Fibroblast of peridontal ligament (primary cell): ENCODE measurements around the gene CD151.

Experiments
- DNase-seq: peaks from one replicate; pipeline ENCODE4 v3.0.0-alpha.2; 2010; ENCODE audit errors: extremely low read depth

The CD151 gene

DNA sequence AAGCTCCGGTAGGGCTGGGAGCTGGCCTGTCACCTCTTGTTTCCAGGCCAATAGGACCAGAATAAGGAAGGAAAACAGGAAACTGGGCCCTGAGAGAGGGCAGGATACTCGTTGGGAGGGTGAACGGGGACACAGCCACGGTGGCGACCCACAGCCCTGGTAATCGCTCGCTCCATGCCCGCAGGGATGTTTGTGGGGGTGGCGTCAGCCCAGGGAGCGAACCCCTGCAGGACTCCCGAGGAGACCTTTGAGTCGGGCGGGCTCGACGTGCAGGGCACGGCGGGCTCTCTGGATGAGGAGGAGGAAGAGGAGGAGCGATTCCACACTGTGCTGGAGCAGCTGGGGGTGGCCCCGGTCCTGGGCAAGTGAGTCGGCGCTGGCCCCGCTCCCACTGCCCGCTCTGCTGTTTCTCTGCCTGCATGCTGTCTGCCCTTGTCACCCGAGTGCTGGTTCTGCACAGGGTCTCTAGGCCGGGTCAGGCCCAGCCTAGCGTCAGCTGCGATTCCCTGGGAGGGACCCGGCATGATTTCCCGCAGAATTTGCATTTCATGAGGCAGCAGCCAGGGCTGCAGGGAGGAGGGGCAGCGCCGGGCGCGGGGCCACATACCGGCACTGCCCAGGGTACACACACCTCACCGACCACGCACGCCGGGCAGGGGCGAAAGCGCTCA lies 3.4 kb upstream of the CD151 start:
- DNase-seq = no peak

DNA sequence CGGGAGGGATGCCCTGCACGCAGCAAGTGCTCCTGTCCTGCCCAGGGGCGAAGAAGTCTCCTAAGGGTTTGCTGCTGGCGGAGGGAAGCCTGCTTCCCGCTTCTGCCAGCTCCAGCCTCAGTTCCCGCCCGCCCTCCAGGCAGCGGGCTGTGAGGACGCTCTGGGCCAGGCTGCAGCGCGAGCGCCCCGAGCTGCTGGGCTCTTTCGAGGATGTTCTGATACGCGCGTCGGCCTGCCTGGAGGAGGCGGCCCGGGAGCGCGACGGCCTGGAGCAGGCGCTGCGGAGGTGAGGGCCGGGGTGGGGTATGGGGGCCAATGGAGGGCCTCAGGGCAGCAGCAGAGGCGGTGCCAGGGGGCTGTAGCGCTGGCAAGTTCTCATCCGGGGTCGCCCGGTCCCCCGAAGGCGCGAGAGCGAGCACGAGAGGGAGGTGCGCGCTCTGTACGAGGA lies 2.9 kb upstream of the CD151 start:
- no peak for DNase-seq

DNA sequence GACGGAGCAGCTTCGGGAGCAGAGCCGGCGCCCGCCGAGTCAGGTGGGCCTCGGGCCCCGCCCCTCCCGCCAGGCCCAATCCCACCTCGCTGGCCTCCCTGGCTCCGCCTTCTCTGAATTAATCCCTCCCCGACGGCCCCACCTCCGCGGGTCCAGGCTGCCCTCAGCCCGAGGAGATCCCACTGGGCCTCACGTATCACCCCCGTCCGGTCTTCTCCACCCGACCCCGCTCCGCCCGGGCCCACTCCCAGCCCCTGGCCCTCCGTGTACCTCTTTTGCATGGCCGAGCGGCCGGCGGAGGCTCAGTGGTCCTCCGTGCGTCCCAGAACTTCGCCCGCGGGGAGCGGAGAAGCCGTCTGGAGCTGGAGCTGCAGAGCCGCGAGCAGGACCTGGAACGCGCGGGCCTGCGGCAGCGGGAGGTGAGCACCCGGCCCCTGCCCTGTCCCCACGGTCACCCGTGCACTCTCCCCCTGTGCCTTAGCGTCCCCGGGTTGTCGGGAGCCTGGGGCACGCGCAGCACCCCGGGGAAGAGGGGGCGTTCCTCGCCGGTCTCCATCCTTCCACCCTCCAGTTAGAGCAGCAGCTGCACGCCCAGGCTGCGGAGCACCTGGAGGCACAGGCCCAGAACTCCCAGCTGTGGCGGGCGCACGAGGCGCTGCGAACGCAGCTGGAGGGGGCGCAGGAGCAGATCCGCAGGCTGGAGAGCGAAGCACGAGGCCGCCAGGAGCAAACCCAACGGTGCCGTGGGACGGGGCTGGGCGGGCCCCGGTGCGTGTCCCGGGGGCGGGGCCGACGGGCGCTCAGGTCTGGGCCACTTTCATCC lies 2.2 kb upstream of the CD151 start:
- DNase-seq = peak; percentile 30

DNA sequence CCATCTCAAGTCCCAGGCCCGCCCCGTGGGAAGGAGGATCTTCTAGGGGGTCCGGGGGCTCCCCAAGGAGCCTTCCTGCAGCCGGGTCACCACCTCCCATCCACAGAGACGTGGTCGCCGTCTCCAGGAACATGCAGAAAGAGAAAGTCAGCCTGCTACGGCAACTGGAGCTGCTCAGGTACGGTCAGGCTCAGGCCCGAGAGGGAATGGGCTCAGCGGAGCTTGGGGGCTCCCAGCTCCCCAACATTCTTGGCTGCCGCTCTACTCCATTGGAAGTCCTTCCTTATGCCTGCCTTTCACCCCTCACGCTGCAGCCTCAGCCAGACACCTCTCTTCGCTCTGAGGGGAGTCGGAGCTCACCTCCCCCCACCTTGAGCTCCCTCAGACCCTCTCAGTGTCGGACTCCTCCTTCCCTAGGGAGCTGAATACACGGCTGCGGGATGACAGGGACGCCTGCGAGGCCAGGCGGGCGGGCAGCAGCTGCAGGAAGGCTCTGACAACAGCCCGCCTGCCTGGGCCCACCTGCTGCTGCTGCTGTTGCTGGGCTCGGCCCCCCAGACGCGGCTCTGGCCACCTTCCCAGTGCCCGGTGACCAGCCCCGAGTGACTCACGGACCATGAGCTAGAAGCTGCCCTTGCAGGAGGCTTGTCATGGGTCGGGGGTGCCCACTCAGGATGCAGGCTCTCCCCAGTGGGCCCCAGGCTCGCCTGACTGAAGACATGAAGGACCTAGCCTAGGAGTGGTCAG lies 1.5 kb upstream of the CD151 start:
- no peak for DNase-seq

DNA sequence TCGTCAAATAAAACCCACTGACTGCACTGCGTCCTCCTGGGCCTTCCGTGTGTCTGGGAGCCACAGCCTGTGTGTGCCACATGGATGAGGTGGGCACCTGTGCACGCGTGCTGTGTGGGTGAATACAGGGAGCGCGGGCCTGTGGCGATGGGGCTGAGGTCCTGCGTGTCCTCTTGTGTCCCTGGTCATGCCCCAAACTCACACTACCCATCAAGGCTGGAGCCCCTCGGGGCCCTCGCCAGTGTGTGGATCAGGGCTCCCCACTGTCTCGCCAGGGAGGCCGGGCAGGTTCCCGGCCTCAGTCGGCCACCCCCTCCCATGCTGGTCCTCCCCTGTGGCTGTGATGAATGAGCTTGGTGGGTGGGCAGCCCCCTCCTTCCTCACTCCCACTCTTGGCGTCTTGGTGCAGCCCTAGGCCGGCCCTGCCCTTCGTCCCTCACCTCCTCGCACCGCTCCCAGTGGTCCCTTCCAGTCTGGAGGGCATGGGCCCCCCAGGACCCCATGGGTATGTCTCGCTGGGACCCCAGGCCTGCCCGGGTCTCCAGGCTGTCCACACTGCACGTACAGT lies 707 bp upstream of the CD151 start:
- DNase-seq = no peak

DNA sequence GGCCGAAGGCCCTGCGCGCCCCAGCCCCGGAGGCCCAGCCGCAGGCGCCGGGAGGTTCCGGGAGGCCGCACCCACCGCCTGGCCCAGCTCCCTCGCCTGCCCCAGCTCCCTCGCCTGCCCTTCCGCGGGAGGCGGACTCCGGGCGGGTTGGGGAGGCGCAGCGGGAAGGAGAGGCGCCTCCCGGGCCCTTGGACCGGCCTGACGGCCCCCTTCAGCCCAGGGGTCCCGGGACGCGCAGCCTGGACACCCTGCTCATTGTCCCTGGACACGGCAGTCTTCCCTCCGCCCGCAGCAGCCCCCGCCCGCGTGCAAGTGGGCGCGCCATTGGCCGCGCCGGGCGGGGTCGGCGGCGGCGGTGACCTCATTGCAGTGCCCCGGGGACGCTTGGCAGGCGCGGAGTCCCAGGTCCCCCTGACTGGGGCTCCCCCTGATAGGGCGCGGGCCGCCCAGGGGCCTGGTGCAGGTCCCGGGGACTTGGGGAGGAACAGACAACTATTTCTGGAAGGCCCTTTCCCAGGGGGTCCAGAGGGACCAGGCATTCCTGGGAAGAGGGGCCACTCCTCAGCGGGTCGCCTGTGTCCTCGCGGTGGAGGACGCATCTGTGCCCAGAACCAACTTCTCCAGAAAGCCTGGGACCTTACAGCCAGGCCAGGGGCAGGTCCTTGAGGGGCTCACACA lies 501 bp downstream of the CD151 start:
- no peak for DNase-seq

DNA sequence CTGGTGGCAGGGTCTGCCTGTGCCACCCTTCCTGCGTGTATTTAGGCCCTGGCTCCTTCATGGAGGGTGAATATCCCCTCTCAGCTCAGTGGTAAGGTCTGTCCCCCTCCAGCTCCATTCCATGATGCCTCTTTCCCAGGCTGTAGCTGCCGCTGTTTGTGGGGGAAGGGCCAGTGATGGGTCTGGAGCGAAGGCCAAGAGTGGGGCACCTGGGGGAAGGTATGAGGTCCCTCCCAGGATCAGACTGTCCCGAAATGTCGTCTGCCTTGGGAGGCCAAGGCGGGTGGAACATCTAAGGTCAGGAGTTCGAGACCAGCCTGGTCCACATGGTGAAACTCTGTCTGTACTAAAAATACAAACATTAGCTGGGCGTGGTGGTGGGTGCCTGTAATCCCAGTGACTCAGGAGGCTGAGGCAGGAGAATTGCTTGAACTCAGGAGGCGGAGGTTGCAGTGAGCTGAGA lies 1.1 kb downstream of the CD151 start:
- no peak for DNase-seq

DNA sequence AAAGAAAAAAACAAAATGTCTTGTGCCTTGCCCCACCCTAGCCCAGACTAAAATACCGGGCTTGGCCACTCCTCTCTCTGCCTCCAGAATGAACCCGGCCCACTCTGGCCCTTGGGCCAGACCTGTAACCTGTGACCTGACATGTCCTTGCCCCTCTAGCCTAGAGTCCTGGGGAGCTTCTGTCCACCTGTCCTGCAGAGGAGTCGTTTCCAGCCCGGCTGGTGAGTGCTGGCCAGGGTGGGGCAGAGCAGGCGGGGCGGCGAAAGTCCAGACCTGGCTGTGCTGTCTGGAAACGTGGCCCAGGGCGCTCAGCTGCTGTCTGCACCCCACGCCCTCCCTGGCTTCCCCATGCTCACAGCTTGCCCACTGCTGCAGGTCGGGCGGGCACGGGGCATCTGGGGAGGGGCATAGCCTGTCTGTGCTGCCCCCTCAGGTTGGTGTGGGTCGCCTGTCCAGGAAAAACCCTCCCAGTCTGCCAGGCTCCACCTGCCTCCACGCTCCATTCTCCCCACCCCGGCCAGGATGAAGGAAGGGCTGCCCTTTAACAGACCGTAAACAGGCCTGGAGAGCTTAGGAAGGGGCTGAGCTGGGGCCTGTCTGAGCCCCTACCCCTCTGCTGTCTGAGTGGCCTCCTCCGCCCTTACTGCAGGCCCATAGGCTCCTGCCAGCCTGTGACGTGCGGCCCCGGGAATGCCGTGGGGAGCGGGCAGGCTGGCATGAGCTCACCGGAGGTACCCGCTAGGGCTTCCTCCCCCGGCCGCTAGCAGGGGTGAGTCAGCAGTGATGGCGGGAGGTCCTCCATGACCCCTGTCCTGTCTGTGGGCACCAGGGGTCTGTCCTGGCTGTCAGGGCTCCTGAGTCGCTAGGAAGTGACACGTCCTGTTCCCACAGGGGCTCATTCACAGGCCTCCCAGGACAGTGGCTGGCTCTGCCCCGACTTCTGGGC lies 1.9 kb downstream of the CD151 start:
- peak; percentile 64 for DNase-seq

DNA sequence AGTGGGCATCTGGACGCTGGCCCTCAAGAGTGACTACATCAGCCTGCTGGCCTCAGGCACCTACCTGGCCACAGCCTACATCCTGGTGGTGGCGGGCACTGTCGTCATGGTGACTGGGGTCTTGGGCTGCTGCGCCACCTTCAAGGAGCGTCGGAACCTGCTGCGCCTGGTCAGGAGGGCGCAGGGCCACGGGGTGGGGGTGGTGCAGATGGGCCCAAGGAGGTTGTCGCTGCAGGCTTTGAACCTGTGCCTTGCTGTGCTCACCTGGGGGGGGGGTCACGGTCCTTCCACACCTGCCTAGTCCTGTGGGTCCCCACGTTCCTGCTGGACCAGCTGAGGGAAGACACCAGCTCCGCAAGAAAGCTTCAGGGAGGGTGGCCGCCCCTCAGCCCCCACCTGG lies 3.5 kb downstream of the CD151 start:
- DNase-seq = no peak

DNA sequence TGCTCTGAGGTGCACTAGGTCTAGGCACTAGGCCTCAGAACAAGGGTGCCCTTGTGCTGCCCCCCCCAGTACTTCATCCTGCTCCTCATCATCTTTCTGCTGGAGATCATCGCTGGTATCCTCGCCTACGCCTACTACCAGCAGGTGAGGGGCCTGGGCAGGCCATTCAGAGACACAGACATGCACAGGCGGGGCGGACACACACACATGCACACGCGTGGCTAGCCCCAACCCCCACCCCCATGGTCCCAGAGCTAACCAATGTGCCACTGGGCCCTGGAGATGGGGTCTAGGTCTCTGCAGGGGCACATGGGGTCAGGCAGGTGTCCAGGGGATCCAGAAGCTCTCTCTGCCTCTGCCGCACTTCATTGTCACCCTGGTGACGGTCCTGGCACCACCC lies 3.9 kb downstream of the CD151 start:
- DNase-seq = no peak

DNA sequence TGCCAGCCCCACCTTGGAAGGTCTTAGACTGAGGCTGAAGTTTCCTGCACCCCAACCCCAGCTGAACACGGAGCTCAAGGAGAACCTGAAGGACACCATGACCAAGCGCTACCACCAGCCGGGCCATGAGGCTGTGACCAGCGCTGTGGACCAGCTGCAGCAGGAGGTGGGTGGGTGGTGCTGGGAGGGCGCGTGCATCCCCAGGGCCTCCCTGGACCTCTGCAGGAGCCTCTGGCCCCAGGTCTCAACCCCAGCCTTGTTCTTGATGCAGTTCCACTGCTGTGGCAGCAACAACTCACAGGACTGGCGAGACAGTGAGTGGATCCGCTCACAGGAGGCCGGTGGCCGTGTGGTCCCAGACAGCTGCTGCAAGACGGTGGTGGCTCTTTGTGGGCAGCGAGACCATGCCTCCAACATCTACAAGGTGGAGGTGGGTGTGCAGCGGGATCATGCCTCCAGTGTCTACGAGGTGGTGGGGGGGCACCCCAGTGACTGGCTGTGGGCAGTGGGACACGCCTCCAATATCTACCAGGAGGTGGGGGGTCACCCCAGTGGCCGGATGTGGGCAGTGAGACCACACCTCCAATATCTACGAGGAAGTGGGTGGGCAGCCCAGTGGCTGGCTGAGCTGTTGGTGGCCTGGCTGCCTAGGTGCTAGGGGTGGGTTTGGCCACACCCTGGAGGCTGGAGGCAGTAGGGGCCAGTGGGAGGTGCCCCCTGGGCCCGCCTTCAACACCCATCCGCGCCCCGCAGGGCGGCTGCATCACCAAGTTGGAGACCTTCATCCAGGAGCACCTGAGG lies 4.6 kb downstream of the CD151 start:
- no peak for DNase-seq

DNA sequence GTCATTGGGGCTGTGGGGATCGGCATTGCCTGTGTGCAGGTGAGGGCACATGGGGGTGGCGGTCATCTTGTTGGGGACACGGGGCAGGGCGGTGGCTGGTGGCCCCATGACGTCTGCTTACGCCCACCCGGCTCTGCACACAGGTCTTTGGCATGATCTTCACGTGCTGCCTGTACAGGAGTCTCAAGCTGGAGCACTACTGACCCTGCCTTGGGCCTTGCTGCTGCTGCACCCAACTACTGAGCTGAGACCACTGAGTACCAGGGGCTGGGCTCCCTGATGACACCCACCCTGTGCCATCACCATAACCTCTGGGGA lies 5.2 kb downstream of the CD151 start:
- no peak for DNase-seq

DNA sequence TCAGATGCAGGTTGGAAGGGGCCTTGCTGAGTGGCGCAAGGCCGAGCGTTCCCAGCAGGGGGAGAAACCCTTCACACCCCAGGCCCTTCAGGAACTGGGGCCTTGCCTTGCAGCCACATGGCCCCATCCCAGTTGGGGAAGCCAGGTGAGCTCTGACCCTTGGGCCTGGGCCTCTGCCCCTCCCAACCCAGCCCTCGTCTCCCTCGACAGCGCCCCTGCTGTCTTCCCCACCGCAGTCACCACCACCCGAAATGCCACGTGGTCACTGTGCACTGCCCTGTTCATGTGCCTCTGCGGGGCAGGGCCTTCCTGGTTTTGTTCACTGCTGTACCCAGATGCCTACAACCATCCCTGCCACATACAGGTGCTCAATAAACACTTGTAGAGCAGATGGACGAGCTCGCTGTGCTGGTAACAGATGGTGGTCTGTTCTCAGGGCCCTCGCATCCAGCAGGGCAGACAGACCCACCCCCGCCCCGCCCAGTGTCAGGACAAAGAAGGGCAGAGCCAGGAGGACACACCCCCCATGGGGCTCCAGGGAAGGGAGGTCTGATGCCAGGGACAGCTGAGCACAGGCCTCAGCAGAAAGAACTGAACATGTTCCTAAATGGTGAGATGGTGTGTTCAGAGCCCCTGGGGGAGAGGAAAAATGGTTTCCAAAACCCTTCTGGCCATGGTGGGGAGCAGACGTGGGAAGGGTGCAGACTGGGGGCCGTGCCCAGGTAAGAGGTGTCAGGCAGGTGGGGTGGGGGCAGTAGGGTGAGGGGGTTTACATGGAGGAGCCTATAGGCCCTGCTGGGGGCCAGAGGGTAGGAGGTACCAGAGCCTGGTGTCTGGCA lies 5.9 kb downstream of the CD151 start:
- DNase-seq = no peak

DNA sequence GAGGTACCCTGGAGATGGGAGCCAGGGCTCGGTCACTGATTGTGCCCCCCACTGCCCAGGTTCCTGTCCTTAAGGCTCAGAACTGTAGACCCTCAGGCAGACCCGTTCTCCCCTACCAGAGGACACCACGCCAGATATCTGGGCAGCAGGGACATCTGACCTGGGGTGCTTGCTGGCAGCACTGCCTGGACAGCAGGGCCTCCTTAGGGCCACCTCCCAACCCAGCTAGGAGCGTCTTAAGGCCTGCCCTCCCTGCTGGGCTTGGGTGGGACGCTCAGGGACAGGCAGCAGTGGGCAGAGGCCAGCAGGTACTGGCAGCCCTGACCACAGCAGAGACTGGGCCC lies 6.5 kb downstream of the CD151 start:
- no peak for DNase-seq

DNA sequence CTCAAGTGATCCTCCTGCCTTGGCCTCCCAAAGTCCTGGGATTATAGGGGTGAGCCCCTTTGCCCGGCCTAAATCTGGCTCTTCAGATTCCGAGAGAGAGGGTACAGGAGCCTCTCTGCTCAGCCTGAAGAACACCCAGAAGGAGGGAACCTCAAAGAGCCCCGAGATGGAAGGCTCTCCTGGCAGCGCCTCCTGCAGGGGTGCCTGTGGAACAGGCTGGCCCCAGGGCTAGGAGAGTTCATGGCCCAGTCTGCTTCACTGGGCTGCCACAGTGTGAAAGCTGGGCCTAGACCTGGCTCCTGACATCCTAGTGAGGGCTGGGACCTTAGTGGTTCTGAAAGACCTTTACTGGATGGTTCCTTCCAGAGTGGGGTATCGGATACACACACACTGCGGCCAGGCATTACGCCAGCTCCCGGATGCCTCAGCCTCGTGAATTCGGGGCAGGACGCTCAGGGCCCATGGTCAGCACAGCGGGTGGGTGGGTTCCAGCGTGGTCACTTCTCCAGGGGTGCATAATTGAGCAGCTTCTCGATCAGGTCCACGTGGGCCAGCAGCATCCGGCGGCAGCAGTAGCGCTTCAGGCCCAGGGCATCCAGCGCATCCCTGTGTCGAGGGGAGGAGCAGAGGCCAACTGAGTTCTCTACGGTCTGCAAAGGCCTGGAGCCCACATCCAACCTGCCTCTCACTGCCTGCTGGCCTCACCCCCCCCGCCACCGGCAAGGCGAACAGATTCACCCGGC lies 7.3 kb downstream of the CD151 start:
- no peak for DNase-seq

DNA sequence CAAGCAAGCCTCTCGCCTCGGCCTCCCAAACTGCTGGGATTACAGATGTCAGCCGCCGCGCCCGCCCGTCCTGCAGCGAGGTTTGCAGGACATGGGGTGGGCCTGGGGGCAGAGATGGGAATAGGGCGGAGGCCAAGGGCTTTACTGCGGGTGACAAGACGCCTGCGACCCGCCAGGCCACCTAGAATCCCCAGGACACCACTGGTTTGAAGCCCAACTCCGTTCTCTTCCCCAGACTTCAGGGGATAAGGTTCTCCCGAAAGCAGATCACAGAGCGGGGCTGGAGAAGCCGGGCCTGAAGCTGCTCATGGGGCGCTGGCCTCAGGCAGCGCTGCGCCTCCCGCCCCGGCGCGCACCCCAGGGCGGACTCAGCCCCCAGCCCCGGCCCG lies 9.2 kb downstream of the CD151 start:
- DNase-seq = no peak

DNA sequence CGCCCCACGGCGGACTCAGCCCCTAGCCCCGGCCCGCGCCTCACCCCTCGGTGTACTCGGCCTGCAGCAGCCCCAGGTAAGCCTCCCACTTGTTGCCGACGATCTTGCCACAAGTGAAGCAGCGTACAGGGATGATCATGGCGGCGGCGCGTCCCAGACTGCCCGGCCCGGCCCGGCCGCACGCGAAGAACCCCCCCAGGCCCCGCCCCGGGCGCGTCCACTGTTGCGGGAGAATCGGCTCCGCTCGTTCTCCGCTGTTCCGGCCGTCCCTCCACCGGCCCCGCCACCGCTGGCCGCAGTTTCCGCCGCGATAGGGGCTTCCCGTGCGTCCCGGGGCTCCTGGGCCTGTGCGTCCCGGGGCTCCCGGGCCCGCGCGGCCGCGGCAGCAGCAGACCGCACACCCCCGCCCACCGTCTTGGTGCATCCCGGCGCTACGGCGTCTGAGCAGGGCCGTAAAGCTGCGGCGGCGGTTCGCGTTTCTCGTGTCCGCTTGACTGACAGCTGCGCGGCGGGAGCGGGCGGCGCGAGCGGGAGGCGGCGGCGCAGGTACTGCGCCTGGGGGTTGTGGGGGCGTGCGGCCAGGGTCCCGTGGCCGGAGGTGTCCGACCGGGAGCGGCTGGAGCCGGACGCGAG lies 9.7 kb downstream of the CD151 start, which contains the start of the genes POLR2L and TSPAN4:
TSS of gene POLR2L (minus strand) at position 160 of the 633 bp plus-strand sequence. CDS start at position 139, 21 bp downstream.
TSS of gene TSPAN4 (plus strand) at position 483 of the 633 bp plus-strand sequence. CDS start 7,453 bp downstream, outside the sequence.
- peak; percentile 81 for DNase-seq
